NCI-H345 treated with DMSO at 0.1 percent for 48 hours (cell line): Measurements from ENCODE around the gene HNRNPA1L2.
A peak's percentile ranks its signal among the peaks of the same experiment; 100 is the strongest.
"Not testable (repeated sequence)": the region's sequence is repeated elsewhere in the genome, so short reads cannot be mapped to it uniquely, and the experiment has no call there.

ENCODE experiments used
- DNase-seq: peaks from one replicate; lab custom pipeline; 2025; ENCODE audit not compliant: unreplicated experiment; lab: John Stamatoyannopoulos, UW

Gene HNRNPA1L2

DNA sequence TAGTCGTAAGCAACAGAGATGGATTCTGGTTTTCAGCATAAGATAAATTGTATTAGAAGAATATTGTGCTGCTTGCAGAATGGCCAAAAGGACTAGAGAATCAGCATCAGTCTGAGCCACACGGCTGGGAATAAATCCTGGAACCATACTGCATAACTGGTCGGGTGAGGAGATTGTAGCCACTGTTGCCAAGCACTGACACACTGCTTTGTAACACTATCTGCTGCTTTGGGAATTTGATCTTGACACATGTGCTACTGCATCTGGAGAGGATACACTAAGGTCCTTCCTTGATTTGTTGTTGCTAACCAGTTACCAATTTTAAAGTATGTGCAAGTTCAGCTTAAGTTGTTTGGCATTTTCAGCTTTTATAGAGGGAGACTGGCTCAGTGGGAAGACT, 1.9 kb downstream of the HNRNPA1L2 start:
- no peak for DNase-seq

DNA sequence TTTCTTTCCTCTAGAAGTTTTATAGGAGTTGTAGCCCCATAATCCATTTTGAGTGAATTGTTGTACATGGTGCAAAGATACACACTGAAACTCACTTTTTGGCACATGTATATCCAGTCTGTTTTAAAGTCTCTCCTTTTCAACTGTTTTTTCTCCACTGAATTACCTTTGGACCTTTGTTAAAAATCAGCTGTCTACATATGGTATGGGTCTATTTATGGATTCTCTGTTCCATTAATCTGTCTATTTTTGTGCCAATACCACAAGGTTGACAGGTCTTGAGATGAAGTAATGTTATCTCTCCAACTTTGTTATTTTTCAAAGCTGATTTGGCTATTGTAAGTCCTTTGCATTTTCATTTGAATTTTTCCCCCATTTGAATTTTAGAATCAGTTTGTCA, 4.7 kb downstream of the HNRNPA1L2 start:
- DNase-seq, result no peak

DNA sequence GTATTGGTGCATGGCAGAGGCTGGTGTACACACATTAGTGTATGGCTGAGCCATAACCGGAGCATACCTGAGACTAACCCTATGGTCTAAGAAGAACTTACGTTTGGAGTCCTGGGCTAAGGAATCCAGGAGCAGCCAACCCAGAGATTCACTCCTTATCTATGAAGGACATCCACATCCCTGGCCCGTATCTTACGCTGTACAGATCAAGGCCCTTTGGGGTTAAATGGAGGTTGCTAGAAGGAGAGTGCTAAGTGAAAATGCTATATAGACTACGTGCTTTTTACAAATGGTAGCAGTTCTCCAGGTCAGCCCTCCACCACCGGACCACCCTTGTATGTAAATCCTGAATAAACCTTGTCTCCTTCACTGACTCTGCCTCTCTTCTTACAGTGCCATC, 8.5 kb downstream of the HNRNPA1L2 start:
- DNase-seq, result no peak

- peak; percentile 47 for DNase-seq
Measured at GRCh38 chr13:52651897-52652195, 9.6 kb downstream of the HNRNPA1L2 start.

- DNase-seq, result peak; percentile 80
Measured at GRCh38 chr13:52652196-52652979, 10.2 kb downstream of the HNRNPA1L2 start, which contains the start of gene SUGT1. TSS of gene SUGT1 (plus strand) at chr13:52652836. CDS start at chr13:52652921, 85 bp downstream.

GRCh38 chr13:52652980-52653303, 10.7 kb downstream of the HNRNPA1L2 start:
- no peak for DNase-seq

DNA sequence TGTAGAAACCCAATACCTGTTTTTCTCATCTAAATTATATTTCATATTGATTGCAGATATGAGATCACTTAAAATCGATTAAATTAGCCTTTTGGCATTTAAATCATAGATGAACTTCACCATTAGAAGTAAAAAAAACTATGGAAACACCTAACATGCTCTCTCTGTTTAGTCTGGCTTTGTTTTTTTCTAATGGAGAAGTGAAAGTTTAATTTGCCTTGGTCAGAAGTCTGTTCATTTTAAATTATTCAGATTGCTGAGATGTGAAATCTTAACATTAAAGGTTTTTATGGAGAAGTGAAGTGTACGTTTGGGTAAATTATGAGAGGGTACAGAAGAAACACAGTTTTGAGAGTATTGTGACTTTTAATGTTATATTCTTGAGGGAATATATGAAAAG, 17.1 kb downstream of the HNRNPA1L2 start:
- DNase-seq, result no peak

GRCh38 chr13:52664272-52664671, 22.0 kb downstream of the HNRNPA1L2 start:
- no peak for DNase-seq

DNA sequence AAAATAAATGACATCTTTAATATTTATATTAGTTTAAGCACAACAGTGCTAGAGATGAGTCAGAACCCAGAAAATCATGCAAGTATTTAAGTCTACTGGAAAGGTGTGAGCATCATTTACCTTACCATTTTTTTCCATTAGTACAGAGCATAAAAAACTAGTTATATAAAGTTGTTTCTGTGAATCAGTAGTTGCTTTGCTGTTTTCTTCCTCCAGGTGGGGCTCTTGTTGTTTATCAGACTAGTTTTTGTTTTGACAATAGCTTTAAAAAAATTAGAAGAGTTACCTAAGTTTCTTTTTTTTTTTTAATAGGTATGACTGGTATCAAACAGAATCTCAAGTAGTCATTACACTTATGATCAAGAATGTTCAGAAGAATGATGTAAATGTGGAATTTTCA, 23.1 kb downstream of the HNRNPA1L2 start:
- DNase-seq, result no peak

DNA sequence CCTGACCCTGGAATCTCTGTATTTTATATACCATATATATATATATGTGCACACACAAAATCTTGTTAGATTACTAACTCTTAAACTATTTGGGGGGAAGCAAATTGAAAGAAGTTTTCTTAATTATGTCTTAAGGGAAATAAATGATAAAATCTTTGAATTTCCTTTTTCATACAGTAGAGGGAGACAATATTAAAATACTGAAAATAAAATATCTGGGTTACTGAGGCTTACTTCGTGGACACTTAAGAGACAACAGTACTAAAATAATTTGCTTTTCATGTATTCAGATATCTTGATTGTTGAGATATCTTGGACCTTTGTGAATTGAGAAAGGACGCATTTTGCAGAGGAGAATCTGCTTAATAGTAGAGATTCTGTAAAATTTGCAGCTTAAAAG, 27.4 kb downstream of the HNRNPA1L2 start:
- no peak for DNase-seq

DNA sequence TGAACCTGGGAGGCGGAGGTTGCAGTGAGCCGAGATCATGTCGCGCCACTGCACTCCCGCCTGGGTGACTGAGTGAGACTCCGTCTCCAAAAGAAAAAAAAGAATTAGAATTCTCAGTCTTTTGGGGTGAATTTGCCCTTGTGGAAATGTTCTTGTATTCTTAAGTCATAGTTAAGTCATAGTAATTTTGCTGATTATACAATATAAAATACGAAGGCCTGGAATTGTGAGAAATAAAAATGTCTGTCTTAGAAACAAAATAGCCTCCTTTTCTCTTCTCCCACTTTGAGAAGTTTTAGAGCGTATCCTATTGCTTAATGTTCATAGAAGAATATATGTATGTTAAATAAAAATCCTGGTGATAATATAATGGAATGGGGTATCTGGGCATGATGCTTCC, 28.5 kb downstream of the HNRNPA1L2 start:
- no peak for DNase-seq

GRCh38 chr13:52673465-52673864, 31.2 kb downstream of the HNRNPA1L2 start:
- DNase-seq, result no peak

GRCh38 chr13:52677823-52678222, 35.6 kb downstream of the HNRNPA1L2 start:
- DNase-seq, result no peak

GRCh38 chr13:52685806-52686205, 43.6 kb downstream of the HNRNPA1L2 start:
- not testable (repeated sequence) for DNase-seq

DNA sequence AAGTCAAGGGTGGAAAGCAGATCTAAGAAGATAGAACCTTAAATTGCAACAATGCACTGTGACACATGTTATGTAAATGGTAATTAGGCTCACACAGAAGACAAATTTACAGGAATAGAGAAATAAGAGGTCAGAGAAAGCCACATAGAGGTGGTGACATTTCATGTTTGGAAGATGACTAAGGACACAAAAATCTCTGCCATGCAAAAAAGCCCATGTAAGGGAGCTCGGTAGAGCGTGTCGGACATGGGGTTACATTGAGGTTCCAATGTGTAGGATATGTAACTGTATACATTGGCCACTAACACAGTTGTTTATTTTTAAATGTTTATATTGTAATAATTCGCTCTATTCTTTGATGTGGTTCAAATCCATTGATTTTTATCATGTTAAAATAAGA, 44.1 kb downstream of the HNRNPA1L2 start:
- no peak for DNase-seq
